GM23338 (cell line): Measurements from ENCODE around the gene NPM1. TPM values are rescaled to one million over a fixed set of nuclear protein-coding genes. Genes with fewer than 3 reads are reported as not detected.

Experiments
- ATAC-seq: fragments of 200-7000 bp; cut with Tn5 transposase; 3 replicates; pipeline ENCODE4 v1.9.1; 2020
- DNase-seq: peaks from one replicate; pipeline ENCODE4 v3.0.0-alpha.2; 2015; ENCODE audit warnings: low spot score
- H2AFZ ChIP-seq: fragments of 200-600 bp; sonication (generic); 2 replicates; pipeline ENCODE4 v1.8.0; 2016; ENCODE audit warnings: antibody characterized with exemption, mild to moderate bottlenecking, moderate library complexity
- H3F3A ChIP-seq: fragments of 200-600 bp; sonication (generic); replicated peaks from 2 replicates; pipeline ENCODE4 v1.8.0; 2017; ENCODE audit warnings: antibody characterized with exemption, mixed run types, low read depth
- H3K27ac ChIP-seq: fragments of 200-600 bp; sonication (generic); 2 replicates; pipeline ENCODE4 v1.6.1; 2016; ENCODE audit warnings: low read depth
- H3K27me3 ChIP-seq: fragments of 200-600 bp; sonication (generic); 2 replicates; pipeline ENCODE4 v1.8.0; 2016; ENCODE audit warnings: mild to moderate bottlenecking, mixed run types, moderate library complexity; ENCODE audit not compliant: insufficient read depth
- H3K36me3 ChIP-seq: fragments of 200-600 bp; sonication (generic); 2 replicates; pipeline ENCODE4 v1.8.0; 2016; ENCODE audit warnings: mild to moderate bottlenecking; ENCODE audit not compliant: insufficient read depth
- H3K4me1 ChIP-seq: fragments of 200-600 bp; sonication (generic); 2 replicates; pipeline ENCODE4 v1.8.0; 2016; ENCODE audit warnings: mild to moderate bottlenecking, moderate library complexity; ENCODE audit not compliant: insufficient read depth
- H3K4me2 ChIP-seq: fragments of 200-600 bp; sonication (generic); 2 replicates; pipeline ENCODE4 v1.7.1; 2017; ENCODE audit warnings: mixed run types
- H3K4me3 ChIP-seq: fragments of 200-600 bp; sonication (generic); 2 replicates; pipeline ENCODE4 v1.6.1; 2016; ENCODE audit warnings: mixed run types
- H3K79me2 ChIP-seq: fragments of 200-600 bp; sonication (generic); replicated peaks from 2 replicates; pipeline ENCODE4 v1.8.0; 2017; ENCODE audit warnings: mild to moderate bottlenecking; ENCODE audit not compliant: insufficient read depth
- H3K9me2 ChIP-seq: fragments of 200-600 bp; sonication (generic); 2 replicates; pipeline ENCODE4 v1.8.0; 2017; ENCODE audit not compliant: insufficient read depth
- H4K20me1 ChIP-seq: fragments of 200-600 bp; sonication (generic); replicated peaks from 2 replicates; pipeline ENCODE4 v1.8.0; 2017; ENCODE audit warnings: mild to moderate bottlenecking; ENCODE audit not compliant: insufficient read depth
- H3K27ac Mint-ChIP-seq: 2 replicates; pipeline ENCODE4 v1.8.0; 2020; ENCODE audit warnings: inconsistent platforms, mild to moderate bottlenecking, moderate library complexity, mixed read lengths
- H3K27me3 Mint-ChIP-seq: 3 replicates; pipeline ENCODE4 v1.8.0; 2022; ENCODE audit warnings: low read depth, mild to moderate bottlenecking, moderate library complexity, mixed read lengths, inconsistent platforms; ENCODE audit not compliant: insufficient read depth, poor library complexity
- H3K36me3 Mint-ChIP-seq: 3 replicates; pipeline ENCODE4 v1.8.0; 2021; ENCODE audit warnings: low read depth, mild to moderate bottlenecking, inconsistent platforms, moderate library complexity, mixed read lengths
- H3K4me1 Mint-ChIP-seq: 3 replicates; pipeline ENCODE4 v1.8.0; 2020; ENCODE audit warnings: mild to moderate bottlenecking, inconsistent platforms, mixed read lengths
- H3K4me3 Mint-ChIP-seq: 3 replicates; pipeline ENCODE4 v1.8.0; 2021; ENCODE audit warnings: moderate library complexity, mild to moderate bottlenecking, inconsistent platforms, mixed read lengths
- H3K9me3 Mint-ChIP-seq: 3 replicates; pipeline ENCODE4 v1.8.0; 2020; ENCODE audit warnings: moderate library complexity, mild to moderate bottlenecking, inconsistent platforms, mixed read lengths
- CREB1 ChIP-seq: fragments of 250-450 bp; sonication (Bioruptor Pico); IDR thresholded peaks from 2 replicates; pipeline ENCODE4 v1.5.0; 2020; ENCODE audit warnings: low read depth, mild to moderate bottlenecking, moderate library complexity
- EZH2 ChIP-seq: fragments of 200-600 bp; sonication (generic); IDR thresholded peaks from one replicate; pipeline ENCODE4 v1.8.0; 2017; ENCODE audit warnings: antibody characterized with exemption, mild to moderate bottlenecking, low read depth; ENCODE audit not compliant: unreplicated experiment
- EZH2phosphoT487 ChIP-seq: fragments of 200-600 bp; sonication (generic); IDR thresholded peaks from one replicate; pipeline ENCODE4 v1.8.1; 2018; ENCODE audit warnings: antibody characterized with exemption; ENCODE audit not compliant: unreplicated experiment
- JUNB ChIP-seq: IDR thresholded peaks from one replicate; pipeline ENCODE4 v1.6.1; 2016; ENCODE audit warnings: antibody characterized with exemption; ENCODE audit not compliant: unreplicated experiment
- NANOG ChIP-seq: IDR thresholded peaks from 2 replicates; pipeline ENCODE4 v1.6.1; 2016; ENCODE audit warnings: antibody characterized with exemption, borderline replicate concordance
- POLR2AphosphoS5 ChIP-seq: IDR thresholded peaks from 2 replicates; pipeline ENCODE4 v1.6.1; 2016; ENCODE audit warnings: antibody characterized with exemption, low read depth
- REST ChIP-seq: IDR thresholded peaks from one replicate; pipeline ENCODE4 v1.6.1; 2018; ENCODE audit warnings: antibody characterized with exemption; ENCODE audit not compliant: unreplicated experiment
- STAT1 ChIP-seq: IDR thresholded peaks from one replicate; pipeline ENCODE4 v1.6.1; 2016; ENCODE audit warnings: antibody characterized with exemption; ENCODE audit not compliant: unreplicated experiment
- ZNF114 ChIP-seq: fragments of 250-450 bp; sonication (Bioruptor Pico); IDR thresholded peaks from 2 replicates; pipeline ENCODE4 v1.5.0; 2020; ENCODE audit warnings: mild to moderate bottlenecking, moderate library complexity
- ZNF331 ChIP-seq: fragments of 250-450 bp; sonication (Bioruptor Pico); IDR thresholded peaks from 2 replicates; pipeline ENCODE4 v1.5.0; 2020; ENCODE audit warnings: low read depth, mild to moderate bottlenecking, moderate library complexity
- polyA plus RNA-seq: library from polyadenylated mRNA; unstranded; fragments of >200 nt; fragmentation: Nextera tagmentation; extraction: Ambion mirVana; gene quantifications from 2 replicates; pipeline ENCODE4 v1.2.1, GENCODE V29; 2016
- total RNA-seq: library from RNA; depleted of rRNA; stranded (reverse); fragments of >200 nt; shearing (Covaris generic); gene quantifications from 2 replicates; pipeline ENCODE4 v1.2.3, GENCODE V29; 2014
- TF ChIP-seq, protein P1 (sequence below): fragments of 250-450 bp; sonication (Bioruptor Pico); IDR thresholded peaks from 2 replicates; pipeline ENCODE4 v1.5.0; 2020; ENCODE audit warnings: mild to moderate bottlenecking, moderate library complexity
- TF ChIP-seq, protein P2 (sequence below): IDR thresholded peaks from 2 replicates; pipeline ENCODE4 v1.6.1; 2016; ENCODE audit warnings: antibody characterized with exemption
- TF ChIP-seq, protein P3 (sequence below), 2 experiments: fragments of 200-600 bp in 1 of 2; sonication (generic) in 1 of 2; conservative IDR thresholded peaks; 2 replicates each; pipeline versions ENCODE4 v1.5.1 to v1.6.1; 2016 to 2017; ENCODE audit warnings: antibody characterized with exemption in 2 of 2, low read depth in 2 of 2, mild to moderate bottlenecking in 2 of 2, moderate library complexity in 1 of 2

The NPM1 gene
- total and polyA plus RNA-seq, 2 experiments from 2014 or later, result 3,739 to 5,242 TPM

- Mint-ChIP-seq H3K27ac (no peak overlapping the region), H3K9me3 (no peaks in the 10 kb centered on the region), H3K4me3 (no peak overlapping the region), H3K36me3 (peaks cover 26% of the 10 kb centered on the region), H3K27me3 (peaks cover 21% of the 10 kb centered on the region), H3K4me1 (peaks cover 14% of the 10 kb centered on the region)
- Histone ChIP-seq H3K27ac (peak overlapping the region; percentile 60), H3K4me3 (no peak overlapping the region), H3K27me3 (peaks cover 27% of the 10 kb centered on the region), H3K9me2 (no peaks in the 10 kb centered on the region), H3K4me2 (no peak overlapping the region), H3K4me1 (peaks cover 13% of the 10 kb centered on the region), H2AFZ (no peak overlapping the region), H4K20me1 (peaks cover 32% of the 10 kb centered on the region), H3K79me2 (0 out of 2 replicates have a peak, but pooled peaks cover 6% of the 10 kb centered on the region), H3K36me3 (peaks cover 5% of the 10 kb centered on the region), H3F3A (peaks cover 56% of the 10 kb centered on the region)
- DNase-seq (no peak), ATAC-seq (no peak)
- no peak for TF ChIP-seq EZH2
- TF ChIP-seq, protein P1, sequence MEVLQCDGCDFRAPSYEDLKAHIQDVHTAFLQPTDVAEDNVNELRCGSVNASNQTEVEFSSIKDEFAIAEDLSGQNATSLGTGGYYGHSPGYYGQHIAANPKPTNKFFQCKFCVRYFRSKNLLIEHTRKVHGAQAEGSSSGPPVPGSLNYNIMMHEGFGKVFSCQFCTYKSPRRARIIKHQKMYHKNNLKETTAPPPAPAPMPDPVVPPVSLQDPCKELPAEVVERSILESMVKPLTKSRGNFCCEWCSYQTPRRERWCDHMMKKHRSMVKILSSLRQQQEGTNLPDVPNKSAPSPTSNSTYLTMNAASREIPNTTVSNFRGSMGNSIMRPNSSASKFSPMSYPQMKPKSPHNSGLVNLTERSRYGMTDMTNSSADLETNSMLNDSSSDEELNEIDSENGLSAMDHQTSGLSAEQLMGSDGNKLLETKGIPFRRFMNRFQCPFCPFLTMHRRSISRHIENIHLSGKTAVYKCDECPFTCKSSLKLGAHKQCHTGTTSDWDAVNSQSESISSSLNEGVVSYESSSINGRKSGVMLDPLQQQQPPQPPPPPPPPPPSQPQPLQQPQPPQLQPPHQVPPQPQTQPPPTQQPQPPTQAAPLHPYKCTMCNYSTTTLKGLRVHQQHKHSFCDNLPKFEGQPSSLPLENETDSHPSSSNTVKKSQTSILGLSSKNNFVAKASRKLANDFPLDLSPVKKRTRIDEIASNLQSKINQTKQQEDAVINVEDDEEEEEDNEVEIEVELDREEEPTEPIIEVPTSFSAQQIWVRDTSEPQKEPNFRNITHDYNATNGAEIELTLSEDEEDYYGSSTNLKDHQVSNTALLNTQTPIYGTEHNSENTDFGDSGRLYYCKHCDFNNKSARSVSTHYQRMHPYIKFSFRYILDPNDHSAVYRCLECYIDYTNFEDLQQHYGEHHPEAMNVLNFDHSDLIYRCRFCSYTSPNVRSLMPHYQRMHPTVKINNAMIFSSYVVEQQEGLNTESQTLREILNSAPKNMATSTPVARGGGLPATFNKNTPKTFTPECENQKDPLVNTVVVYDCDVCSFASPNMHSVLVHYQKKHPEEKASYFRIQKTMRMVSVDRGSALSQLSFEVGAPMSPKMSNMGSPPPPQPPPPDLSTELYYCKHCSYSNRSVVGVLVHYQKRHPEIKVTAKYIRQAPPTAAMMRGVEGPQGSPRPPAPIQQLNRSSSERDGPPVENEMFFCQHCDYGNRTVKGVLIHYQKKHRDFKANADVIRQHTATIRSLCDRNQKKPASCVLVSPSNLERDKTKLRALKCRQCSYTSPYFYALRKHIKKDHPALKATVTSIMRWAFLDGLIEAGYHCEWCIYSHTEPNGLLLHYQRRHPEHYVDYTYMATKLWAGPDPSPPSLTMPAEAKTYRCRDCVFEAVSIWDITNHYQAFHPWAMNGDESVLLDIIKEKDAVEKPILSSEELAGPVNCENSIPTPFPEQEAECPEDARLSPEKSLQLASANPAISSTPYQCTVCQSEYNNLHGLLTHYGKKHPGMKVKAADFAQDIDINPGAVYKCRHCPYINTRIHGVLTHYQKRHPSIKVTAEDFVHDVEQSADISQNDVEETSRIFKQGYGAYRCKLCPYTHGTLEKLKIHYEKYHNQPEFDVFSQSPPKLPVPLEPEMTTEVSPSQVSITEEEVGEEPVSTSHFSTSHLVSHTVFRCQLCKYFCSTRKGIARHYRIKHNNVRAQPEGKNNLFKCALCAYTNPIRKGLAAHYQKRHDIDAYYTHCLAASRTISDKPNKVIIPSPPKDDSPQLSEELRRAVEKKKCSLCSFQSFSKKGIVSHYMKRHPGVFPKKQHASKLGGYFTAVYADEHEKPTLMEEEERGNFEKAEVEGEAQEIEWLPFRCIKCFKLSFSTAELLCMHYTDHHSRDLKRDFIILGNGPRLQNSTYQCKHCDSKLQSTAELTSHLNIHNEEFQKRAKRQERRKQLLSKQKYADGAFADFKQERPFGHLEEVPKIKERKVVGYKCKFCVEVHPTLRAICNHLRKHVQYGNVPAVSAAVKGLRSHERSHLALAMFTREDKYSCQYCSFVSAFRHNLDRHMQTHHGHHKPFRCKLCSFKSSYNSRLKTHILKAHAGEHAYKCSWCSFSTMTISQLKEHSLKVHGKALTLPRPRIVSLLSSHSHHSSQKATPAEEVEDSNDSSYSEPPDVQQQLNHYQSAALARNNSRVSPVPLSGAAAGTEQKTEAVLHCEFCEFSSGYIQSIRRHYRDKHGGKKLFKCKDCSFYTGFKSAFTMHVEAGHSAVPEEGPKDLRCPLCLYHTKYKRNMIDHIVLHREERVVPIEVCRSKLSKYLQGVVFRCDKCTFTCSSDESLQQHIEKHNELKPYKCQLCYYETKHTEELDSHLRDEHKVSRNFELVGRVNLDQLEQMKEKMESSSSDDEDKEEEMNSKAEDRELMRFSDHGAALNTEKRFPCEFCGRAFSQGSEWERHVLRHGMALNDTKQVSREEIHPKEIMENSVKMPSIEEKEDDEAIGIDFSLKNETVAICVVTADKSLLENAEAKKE (CRISPR knock-in tag), result no peak
- TF ChIP-seq STAT1, result no peak
- TF ChIP-seq CREB1 (CRISPR knock-in tag), result no peak
- TF ChIP-seq, protein P2, sequence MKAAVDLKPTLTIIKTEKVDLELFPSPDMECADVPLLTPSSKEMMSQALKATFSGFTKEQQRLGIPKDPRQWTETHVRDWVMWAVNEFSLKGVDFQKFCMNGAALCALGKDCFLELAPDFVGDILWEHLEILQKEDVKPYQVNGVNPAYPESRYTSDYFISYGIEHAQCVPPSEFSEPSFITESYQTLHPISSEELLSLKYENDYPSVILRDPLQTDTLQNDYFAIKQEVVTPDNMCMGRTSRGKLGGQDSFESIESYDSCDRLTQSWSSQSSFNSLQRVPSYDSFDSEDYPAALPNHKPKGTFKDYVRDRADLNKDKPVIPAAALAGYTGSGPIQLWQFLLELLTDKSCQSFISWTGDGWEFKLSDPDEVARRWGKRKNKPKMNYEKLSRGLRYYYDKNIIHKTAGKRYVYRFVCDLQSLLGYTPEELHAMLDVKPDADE, result no peak
- TF ChIP-seq POLR2AphosphoS5, result no peak
- TF ChIP-seq REST, result no peak
- no peak for TF ChIP-seq NANOG
- TF ChIP-seq ZNF331, result no peak
- TF ChIP-seq JUNB, result no peak
- TF ChIP-seq ZNF114 (CRISPR knock-in tag), result no peak
- no peak for TF ChIP-seq EZH2phosphoT487
- TF ChIP-seq, protein P3, sequence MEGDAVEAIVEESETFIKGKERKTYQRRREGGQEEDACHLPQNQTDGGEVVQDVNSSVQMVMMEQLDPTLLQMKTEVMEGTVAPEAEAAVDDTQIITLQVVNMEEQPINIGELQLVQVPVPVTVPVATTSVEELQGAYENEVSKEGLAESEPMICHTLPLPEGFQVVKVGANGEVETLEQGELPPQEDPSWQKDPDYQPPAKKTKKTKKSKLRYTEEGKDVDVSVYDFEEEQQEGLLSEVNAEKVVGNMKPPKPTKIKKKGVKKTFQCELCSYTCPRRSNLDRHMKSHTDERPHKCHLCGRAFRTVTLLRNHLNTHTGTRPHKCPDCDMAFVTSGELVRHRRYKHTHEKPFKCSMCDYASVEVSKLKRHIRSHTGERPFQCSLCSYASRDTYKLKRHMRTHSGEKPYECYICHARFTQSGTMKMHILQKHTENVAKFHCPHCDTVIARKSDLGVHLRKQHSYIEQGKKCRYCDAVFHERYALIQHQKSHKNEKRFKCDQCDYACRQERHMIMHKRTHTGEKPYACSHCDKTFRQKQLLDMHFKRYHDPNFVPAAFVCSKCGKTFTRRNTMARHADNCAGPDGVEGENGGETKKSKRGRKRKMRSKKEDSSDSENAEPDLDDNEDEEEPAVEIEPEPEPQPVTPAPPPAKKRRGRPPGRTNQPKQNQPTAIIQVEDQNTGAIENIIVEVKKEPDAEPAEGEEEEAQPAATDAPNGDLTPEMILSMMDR (conservative IDR thresholded peaks at IDR 0.05; ENCODE audit: low read depth in 2 of 2), result no peak
These were observed 28.8 kb downstream of the NPM1 start for GRCh38 chr5:171416160-171417049.
